CD4-positive, alpha-beta T cell treated with Interleukin-17A for 4 hours (primary cell): ENCODE results near the gene TBC1D2.

ENCODE experiments used
- DNase-seq: peaks from one replicate; pipeline ENCODE4 v3.0.0-alpha.2; 2020; ENCODE audit warnings: mixed read lengths

TBC1D2 gene

GRCh38 chr9:98215271-98215670, 40.2 kb downstream of the TBC1D2 start:
- DNase-seq, result no peak

DNA sequence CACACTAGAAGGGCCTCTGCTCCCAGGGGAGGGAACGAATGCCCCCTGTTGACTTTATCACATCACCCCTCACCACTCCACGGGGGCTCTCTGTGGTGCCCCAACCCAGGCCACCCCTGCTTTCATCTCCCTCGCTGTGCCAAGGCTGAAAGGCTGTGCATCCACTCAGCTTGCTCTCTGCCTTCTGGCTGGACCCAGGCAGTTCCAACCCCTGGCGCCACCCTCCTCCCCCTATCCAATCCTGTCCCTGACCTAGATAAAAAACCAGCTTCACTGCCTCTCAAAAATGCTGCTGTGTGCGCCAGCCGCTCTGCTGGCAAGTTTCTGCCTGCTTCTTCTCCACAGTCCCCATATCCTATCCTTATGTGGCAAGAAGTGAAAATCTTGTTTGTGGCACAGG, 40.6 kb downstream of the TBC1D2 start:
- DNase-seq, result no peak

DNA sequence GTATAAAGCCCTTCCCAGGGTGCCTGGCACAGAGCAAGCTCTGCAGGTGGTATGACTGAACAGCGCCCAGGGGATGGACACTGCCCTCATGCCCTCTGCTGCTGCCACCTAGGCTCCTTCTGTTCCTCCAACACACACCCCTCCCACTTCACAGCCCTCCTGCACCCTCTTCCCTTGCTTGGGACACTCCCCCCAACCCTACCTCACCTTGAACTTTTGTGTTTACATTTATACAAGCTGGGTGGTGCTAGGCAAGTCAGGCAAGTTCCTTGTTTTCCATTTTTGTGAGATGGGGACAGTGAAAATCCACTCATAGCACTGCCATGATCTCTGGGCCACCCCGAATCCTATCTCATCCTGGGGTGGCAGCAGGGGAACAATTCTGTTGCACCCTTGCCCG, 44.2 kb downstream of the TBC1D2 start:
- DNase-seq, result no peak

- no peak for DNase-seq
Observed at GRCh38 chr9:98210435-98210834, 45.0 kb downstream of the TBC1D2 start.

- no peak for DNase-seq
Observed at GRCh38 chr9:98209530-98209929, 45.9 kb downstream of the TBC1D2 start.

- no peak for DNase-seq
Observed at GRCh38 chr9:98208635-98209034, 46.8 kb downstream of the TBC1D2 start.

GRCh38 chr9:98207606-98208005, 47.8 kb downstream of the TBC1D2 start:
- DNase-seq, result no peak

- DNase-seq, result no peak
Observed at GRCh38 chr9:98206754-98207153, 48.7 kb downstream of the TBC1D2 start.

GRCh38 chr9:98204692-98205091, 50.8 kb downstream of the TBC1D2 start:
- no peak for DNase-seq

GRCh38 chr9:98203153-98203552, 52.3 kb downstream of the TBC1D2 start:
- no peak for DNase-seq

DNA sequence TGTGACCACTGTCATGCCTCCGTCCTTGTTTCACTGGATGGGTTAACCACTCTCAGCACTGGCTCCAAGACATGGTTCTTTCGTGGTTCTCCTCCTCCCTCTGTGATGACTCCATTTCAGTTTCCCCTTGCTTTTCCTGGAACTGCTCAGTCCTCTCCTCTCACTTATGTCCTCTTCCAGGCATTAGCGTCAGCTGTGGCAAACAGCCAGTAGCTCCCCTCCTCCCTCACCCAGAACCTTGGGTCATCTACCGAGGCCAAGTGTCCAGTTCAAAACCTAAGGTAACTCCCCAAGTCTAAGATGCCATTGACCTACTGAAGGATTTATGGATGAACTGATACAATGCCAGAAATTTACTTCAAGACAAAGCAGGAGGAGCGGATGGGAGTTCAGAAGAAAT, 53.2 kb downstream of the TBC1D2 start:
- no peak for DNase-seq

GRCh38 chr9:98201749-98202148, 53.7 kb downstream of the TBC1D2 start:
- no peak for DNase-seq

- DNase-seq, result no peak
Observed at GRCh38 chr9:98201102-98201501, 54.3 kb downstream of the TBC1D2 start.

DNA sequence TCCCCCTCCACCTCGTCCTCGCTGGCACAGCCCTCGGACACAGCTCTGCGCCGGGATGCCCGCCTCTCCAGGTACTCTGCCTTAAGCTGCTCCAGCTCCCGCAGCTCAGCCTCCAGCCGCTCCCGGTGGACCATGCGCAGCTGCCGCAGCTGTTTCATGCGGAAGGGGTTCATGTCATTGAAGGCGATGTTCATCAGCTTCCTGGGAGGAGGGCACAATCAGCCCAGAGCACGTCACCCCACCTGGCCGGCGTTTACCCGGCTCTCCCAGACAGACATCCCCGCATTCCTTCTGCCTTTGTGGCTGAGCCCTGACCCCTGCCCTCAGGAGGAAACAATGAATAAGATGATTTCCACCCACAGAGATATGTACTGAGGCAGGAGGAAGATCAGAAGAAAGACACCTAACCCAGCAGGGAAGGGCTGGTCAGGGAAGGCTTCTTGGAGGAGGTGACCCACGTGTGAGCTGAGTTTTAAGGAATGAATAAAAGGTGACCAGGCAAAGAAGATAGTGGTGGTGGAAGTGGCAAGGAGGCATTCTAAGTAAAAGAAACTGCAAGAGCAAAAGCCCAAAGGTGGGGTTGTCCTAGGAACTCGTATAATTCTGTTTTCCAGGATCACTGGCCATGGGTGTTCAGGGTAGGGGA, 55.9 kb downstream of the TBC1D2 start:
- DNase-seq, result no peak

GRCh38 chr9:98195671-98196070, 59.8 kb downstream of the TBC1D2 start:
- no peak for DNase-seq

- DNase-seq, result no peak
Observed at GRCh38 chr9:98193336-98193944, 62.0 kb downstream of the TBC1D2 start.

- DNase-seq, result peak; percentile 83
Observed at GRCh38 chr9:98192503-98193335, 62.7 kb downstream of the TBC1D2 start, which contains the start of gene CORO2A. Gene CORO2A (minus strand): TSS chr9:98192637. CDS start chr9:98157660, 34,977 bp downstream.

- peak; percentile 64 for DNase-seq
Observed at GRCh38 chr9:98191671-98192502, 63.6 kb downstream of the TBC1D2 start.

GRCh38 chr9:98191181-98191608, 64.3 kb downstream of the TBC1D2 start:
- no peak for DNase-seq

GRCh38 chr9:98190757-98191105, 64.7 kb downstream of the TBC1D2 start:
- DNase-seq, result no peak

DNA sequence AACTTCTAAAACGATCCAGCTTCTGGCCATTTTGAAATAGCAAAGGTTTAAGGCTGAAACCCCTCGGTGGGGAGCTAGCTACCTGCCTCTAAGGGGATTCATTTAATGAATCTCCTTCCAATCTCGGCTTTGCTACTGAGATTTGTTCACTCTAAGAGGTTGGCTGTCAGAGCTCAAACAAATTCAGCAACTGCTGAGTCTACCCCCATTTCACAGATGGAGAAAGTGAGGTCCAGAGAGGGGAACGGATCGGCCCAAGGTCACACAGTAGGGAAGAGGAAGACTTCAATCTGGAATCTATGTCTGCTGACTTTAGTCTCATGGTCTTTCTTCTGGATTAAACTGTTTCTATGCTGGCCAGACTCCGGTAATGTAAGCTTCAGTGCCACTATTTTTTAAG, 66.0 kb downstream of the TBC1D2 start:
- no peak for DNase-seq

GRCh38 chr9:98187926-98188325, 67.5 kb downstream of the TBC1D2 start:
- no peak for DNase-seq

DNA sequence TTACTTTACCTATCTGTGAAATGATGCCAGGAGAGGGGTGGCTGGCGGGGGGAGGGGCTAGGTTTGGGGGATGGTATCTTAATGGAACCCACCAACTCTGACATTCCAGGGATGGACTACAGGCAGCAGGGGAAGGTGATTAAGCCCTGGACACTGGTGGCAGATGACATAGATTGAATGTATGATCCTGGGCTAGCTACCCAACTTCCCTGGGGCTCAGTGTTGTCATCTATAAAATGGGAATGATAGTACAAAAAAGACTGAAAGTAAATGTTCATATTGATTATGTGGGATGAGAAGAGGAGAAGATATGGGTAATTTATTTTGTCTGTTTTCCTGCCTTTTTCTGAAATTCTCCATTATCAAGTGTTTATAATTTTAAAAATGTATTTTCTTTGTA, 69.2 kb downstream of the TBC1D2 start:
- DNase-seq, result no peak
